Measurements from ENCODE around the gene ACAA1. TPM values are rescaled to one million over a fixed set of nuclear protein-coding genes. Genes with fewer than 3 reads are reported as not detected.

The ACAA1 gene
- total RNA-seq, 4 donors from 2014 or later, result 24.5 to 31.2 (median 29.3) TPM

- ATAC-seq (no peak), DNase-seq (no peak)
- Histone ChIP-seq H3K36me3 (no peaks in the 10 kb centered on the region), H3K9me3 (no peaks in the 10 kb centered on the region), H3K27me3 (no peaks in the 10 kb centered on the region), H3K4me3 (no peak overlapping the region), H3K27ac (no peak overlapping the region), H3K4me1 (no peaks in the 10 kb centered on the region)
- intact Hi-C loops (cut with DNase I; ENCODE audit: low total_unique reads) (no loop called here), in situ Hi-C loops (cut with MboI; ENCODE audit: low sequenced_read_pairs in 4 of 4) (no loop called here)
- TF ChIP-seq CTCF (IDR thresholded peaks at IDR 0.05 in 4 of 5, conservative IDR thresholded peaks at IDR 0.05 in 1 of 5) (no peak), POLR2A (IDR thresholded peaks at IDR 0.05) (no peak)
Observed at GRCh38 chr3:38158472-38158871, 21.5 kb upstream of the ACAA1 start.

- no peak for ATAC-seq
- H3K27me3 ChIP-seq, result no peaks in the 10 kb centered on the region
- H3K4me1 ChIP-seq, result no peaks in the 10 kb centered on the region
- intact Hi-C loops (cut with DNase I; ENCODE audit: low total_unique reads), result no loop called here
- no peak for DNase-seq
- H3K9me3 ChIP-seq, result no peaks in the 10 kb centered on the region
- TF ChIP-seq CTCF (IDR thresholded peaks at IDR 0.05 in 4 of 5, conservative IDR thresholded peaks at IDR 0.05 in 1 of 5), result no peak
- no peak for TF ChIP-seq POLR2A (IDR thresholded peaks at IDR 0.05)
- H3K27ac ChIP-seq, result no peak overlapping the region
- H3K4me3 ChIP-seq, result no peak overlapping the region
- in situ Hi-C loops (cut with MboI; ENCODE audit: low sequenced_read_pairs in 4 of 4), result no loop called here
- H3K36me3 ChIP-seq, result no peaks in the 10 kb centered on the region
Observed at GRCh38 chr3:38157595-38157994, 20.7 kb upstream of the ACAA1 start.

- Histone ChIP-seq H3K36me3 (no peaks in the 10 kb centered on the region), H3K27ac (no peak overlapping the region), H3K4me1 (no peaks in the 10 kb centered on the region), H3K4me3 (no peak overlapping the region), H3K9me3 (no peaks in the 10 kb centered on the region), H3K27me3 (no peaks in the 10 kb centered on the region)
- DNase-seq (no peak), ATAC-seq (no peak)
- intact Hi-C loops (cut with DNase I; ENCODE audit: low total_unique reads), result no loop called here
- in situ Hi-C loops (cut with MboI; ENCODE audit: low sequenced_read_pairs in 4 of 4), result no loop called here
- no peak for TF ChIP-seq CTCF (IDR thresholded peaks at IDR 0.05 in 4 of 5, conservative IDR thresholded peaks at IDR 0.05 in 1 of 5)
- TF ChIP-seq POLR2A (IDR thresholded peaks at IDR 0.05), result no peak
Observed at GRCh38 chr3:38157117-38157516, 20.2 kb upstream of the ACAA1 start.

GRCh38 chr3:38155825-38156224 is 18.9 kb upstream of the ACAA1 start:
- in situ Hi-C loops (cut with MboI; ENCODE audit: low sequenced_read_pairs in 4 of 4), result no loop called here
- intact Hi-C loops (cut with DNase I; ENCODE audit: low total_unique reads), result no loop called here

More at GRCh38 chr3:38155825-38156224, 18.9 kb upstream of the ACAA1 start:
- Histone ChIP-seq H3K4me1 (no peaks in the 10 kb centered on the region), H3K4me3 (no peak overlapping the region), H3K27me3 (no peaks in the 10 kb centered on the region), H3K27ac (no peak overlapping the region), H3K36me3 (no peaks in the 10 kb centered on the region), H3K9me3 (no peaks in the 10 kb centered on the region)
- no peak for ATAC-seq
- DNase-seq, result no peak
- TF ChIP-seq POLR2A (IDR thresholded peaks at IDR 0.05), result no peak
- TF ChIP-seq CTCF (IDR thresholded peaks at IDR 0.05 in 4 of 5, conservative IDR thresholded peaks at IDR 0.05 in 1 of 5), result no peak
